ENCODE measurements around the gene RAPGEF3.

The RAPGEF3 gene

GRCh38 chr12:47785036-47785886 is 26.6 kb upstream of the RAPGEF3 start:
- no peak overlapping the region for H3K27ac ChIP-seq (ENCODE audit: extremely low read depth, low read depth, low read length)
- CTCF ChIA-PET: interaction anchor here (0.8 to 10.6 kb wide), 6 partner anchors 43 to 70 kb away, joined by 3 to 112 read pairs (median 3); no protein-coding TSS in a partner anchor

GRCh38 chr12:47783821-47784819 is 25.4 kb upstream of the RAPGEF3 start:
- H3K36me3 ChIP-seq (ENCODE audit: control insufficient read depth in 2 of 2, insufficient read depth in 1 of 2, low read length in 2 of 2): peaks cover 3 to 79% of the 10 kb centered on the region in 2 experiments; a peak in 2 of 3 replicates
- H3K9me3 ChIP-seq (ENCODE audit: control insufficient read depth, insufficient read depth, low read depth, low read length): no peaks in the 10 kb centered on the region
- H3K27ac ChIP-seq (ENCODE audit: extremely low read depth, low read depth, low read length): no peak overlapping the region
- no peak for TF ChIP-seq SETDB1 (IDR thresholded peaks at IDR 0.05; ENCODE audit: insufficient read length, low read length)
- no peak for TF ChIP-seq ZNF558 (tag by site-specific recombination; IDR thresholded peaks at IDR 0.05)
- no peak for TF ChIP-seq ZBTB26 (tag by site-specific recombination; optimal IDR thresholded peaks at IDR 0.05)
- TF ChIP-seq ZNF169 (tag by site-specific recombination; IDR thresholded peaks at IDR 0.05): no peak
- no peak for TF ChIP-seq ZNF561 (tag by site-specific recombination; IDR thresholded peaks at IDR 0.05; ENCODE audit: borderline replicate concordance)
- no peak for TF ChIP-seq ZSCAN30 (tag by site-specific recombination; IDR thresholded peaks at IDR 0.05)
- TF ChIP-seq ZNF155 (tag by site-specific recombination; IDR thresholded peaks at IDR 0.05): no peak
- TF ChIP-seq SP7 (tag by site-specific recombination; IDR thresholded peaks at IDR 0.05): no peak
- TF ChIP-seq, protein P1, sequence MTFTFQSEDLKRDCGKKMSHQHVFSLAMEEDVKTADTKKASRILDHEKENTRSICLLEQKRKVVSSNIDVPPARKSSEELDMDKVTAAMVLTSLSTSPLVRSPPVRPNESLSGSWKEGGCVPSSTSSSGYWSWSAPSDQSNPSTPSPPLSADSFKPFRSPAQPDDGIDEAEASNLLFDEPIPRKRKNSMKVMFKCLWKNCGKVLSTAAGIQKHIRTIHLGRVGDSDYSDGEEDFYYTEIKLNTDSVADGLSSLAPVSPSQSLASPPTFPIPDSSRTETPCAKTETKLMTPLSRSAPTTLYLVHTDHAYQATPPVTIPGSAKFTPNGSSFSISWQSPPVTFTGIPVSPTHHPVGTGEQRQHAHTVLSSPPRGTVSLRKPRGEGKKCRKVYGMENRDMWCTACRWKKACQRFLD (tag by site-specific recombination; IDR thresholded peaks at IDR 0.05): no peak
- TF ChIP-seq BCL6B (tag by site-specific recombination; IDR thresholded peaks at IDR 0.05): no peak
- no peak for TF ChIP-seq ZNF747 (tag by site-specific recombination; IDR thresholded peaks at IDR 0.05)
- TF ChIP-seq, protein P2, sequence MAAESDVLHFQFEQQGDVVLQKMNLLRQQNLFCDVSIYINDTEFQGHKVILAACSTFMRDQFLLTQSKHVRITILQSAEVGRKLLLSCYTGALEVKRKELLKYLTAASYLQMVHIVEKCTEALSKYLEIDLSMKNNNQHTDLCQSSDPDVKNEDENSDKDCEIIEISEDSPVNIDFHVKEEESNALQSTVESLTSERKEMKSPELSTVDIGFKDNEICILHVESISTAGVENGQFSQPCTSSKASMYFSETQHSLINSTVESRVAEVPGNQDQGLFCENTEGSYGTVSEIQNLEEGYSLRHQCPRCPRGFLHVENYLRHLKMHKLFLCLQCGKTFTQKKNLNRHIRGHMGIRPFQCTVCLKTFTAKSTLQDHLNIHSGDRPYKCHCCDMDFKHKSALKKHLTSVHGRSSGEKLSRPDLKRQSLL (tag by site-specific recombination; IDR thresholded peaks at IDR 0.05): no peak
- no peak for TF ChIP-seq RBAK (tag by site-specific recombination; IDR thresholded peaks at IDR 0.05)
- TF ChIP-seq ZNF175 (tag by site-specific recombination; IDR thresholded peaks at IDR 0.05): no peak
- TF ChIP-seq PATZ1 (tag by site-specific recombination; IDR thresholded peaks at IDR 0.05): no peak
- no peak for TF ChIP-seq ZNF830 (tag by site-specific recombination; IDR thresholded peaks at IDR 0.05; ENCODE audit: low read depth)
- no peak for TF ChIP-seq ZNF26 (tag by site-specific recombination; IDR thresholded peaks at IDR 0.05)
- ChIA-PET POLR2A (interaction anchor here (0.7 kb wide), 1 partner anchor 54 kb away, joined by 4 read pairs; no protein-coding TSS in a partner anchor), CTCF (interaction anchor here (0.9 to 19.6 kb wide), 6 partner anchors 43 to 68 kb away, joined by 3 to 784 read pairs (median 146); no protein-coding TSS in a partner anchor)
- H3K4me1 ChIP-seq (ENCODE audit: control insufficient read depth, insufficient read depth, low read length): no peaks in the 10 kb centered on the region
- H3K4me3 ChIP-seq (ENCODE audit: low read depth, low read length): no peak overlapping the region

More at GRCh38 chr12:47785036-47785886, 26.6 kb upstream of the RAPGEF3 start:
- POLR2A ChIA-PET: interaction anchor here (0.7 kb wide), 1 partner anchor 52 kb away, joined by 4 read pairs; no protein-coding TSS in a partner anchor
- Histone ChIP-seq H3K9me3 (ENCODE audit: control insufficient read depth, insufficient read depth, low read depth, low read length) (no peaks in the 10 kb centered on the region), H3K4me1 (ENCODE audit: control insufficient read depth, insufficient read depth, low read length) (no peaks in the 10 kb centered on the region), H3K4me3 (ENCODE audit: low read depth, low read length) (no peak overlapping the region), H3K36me3 (ENCODE audit: control insufficient read depth in 2 of 2, insufficient read depth in 1 of 2, low read length in 2 of 2) (peaks cover 3 to 89% of the 10 kb centered on the region in 2 experiments; a peak in 2 of 3 replicates)
- no peak for TF ChIP-seq ZNF335 (tag by site-specific recombination; conservative IDR thresholded peaks at IDR 0.05)
- no peak for TF ChIP-seq WT1 (tag by site-specific recombination; IDR thresholded peaks at IDR 0.05)
- no peak for TF ChIP-seq ZNF202 (tag by site-specific recombination; IDR thresholded peaks at IDR 0.05; ENCODE audit: borderline replicate concordance)
- TF ChIP-seq, protein P3, sequence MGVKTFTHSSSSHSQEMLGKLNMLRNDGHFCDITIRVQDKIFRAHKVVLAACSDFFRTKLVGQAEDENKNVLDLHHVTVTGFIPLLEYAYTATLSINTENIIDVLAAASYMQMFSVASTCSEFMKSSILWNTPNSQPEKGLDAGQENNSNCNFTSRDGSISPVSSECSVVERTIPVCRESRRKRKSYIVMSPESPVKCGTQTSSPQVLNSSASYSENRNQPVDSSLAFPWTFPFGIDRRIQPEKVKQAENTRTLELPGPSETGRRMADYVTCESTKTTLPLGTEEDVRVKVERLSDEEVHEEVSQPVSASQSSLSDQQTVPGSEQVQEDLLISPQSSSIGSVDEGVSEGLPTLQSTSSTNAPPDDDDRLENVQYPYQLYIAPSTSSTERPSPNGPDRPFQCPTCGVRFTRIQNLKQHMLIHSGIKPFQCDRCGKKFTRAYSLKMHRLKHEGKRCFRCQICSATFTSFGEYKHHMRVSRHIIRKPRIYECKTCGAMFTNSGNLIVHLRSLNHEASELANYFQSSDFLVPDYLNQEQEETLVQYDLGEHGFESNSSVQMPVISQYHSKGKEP (tag by site-specific recombination; IDR thresholded peaks at IDR 0.05): no peak
- no peak for TF ChIP-seq ZBTB21 (tag by site-specific recombination; IDR thresholded peaks at IDR 0.05)
- no peak for TF ChIP-seq HOXD13 (CRISPR knock-in tag; IDR thresholded peaks at IDR 0.05; ENCODE audit: borderline replicate concordance)
